ENCODE data around the gene PDE1C.

PDE1C gene

DNA sequence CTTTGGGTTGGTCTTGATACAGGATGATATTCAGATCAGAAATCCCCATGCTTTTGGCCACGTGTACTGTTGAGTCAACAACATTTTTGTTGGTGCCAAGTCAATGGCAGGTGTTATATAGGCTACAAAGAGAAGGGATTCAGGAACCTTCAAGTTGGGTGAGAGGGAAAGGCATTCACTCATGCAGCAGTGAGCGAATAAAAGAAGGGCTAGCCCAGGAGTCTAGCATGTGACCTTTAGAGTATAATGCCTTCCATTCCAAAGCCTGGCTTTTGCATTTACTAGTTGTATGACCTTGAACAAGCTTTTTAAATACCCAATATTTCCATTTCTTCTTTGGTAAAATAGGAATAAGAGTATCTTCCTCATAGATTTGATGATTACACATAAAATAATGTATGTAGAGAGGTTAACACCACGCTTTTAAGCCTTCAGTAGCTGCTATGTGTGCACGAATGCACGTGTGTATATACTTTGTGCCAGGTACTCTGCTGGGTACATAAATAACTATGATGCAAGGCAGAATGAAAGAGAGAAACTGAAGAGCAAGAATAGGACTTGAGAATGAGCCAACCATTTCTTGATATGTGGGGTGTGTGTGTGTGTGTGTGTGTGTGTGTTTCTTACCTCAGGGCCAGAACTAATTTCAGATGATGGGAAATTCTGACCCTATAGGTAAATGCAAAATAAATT, 163.6 kb downstream of the PDE1C start:
- Mint-ChIP-seq H3K9me3 (no peaks in the 10 kb centered on the region), H3K4me1 (ENCODE audit: low read depth) (no peaks in the 10 kb centered on the region), H3K36me3 (ENCODE audit: low read depth) (no peaks in the 10 kb centered on the region), H3K27ac (no peak overlapping the region), H3K27me3 (ENCODE audit: low read depth) (no peaks in the 10 kb centered on the region), H3K4me3 (no peak overlapping the region)

DNA sequence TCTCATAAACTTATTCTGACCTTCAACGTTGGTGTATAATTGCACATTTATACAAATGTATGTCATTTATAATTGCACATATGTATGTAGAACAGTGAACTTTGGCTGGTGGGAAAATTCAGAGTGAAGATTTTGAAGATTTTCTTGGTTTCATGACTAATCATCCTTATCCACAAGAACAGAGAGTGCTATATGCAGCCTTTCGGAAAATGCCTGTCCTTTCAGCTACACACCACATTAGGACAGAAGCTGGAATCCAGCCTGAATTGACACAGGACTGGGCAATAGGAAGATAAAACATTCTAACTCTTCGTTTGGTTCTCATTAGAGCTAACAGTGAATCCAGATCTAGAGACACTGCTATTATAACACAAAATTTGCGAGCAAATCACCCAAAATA, 166.2 kb downstream of the PDE1C start:
- Mint-ChIP-seq H3K36me3 (ENCODE audit: low read depth) (no peaks in the 10 kb centered on the region), H3K27ac (no peak overlapping the region), H3K4me1 (ENCODE audit: low read depth) (no peaks in the 10 kb centered on the region), H3K4me3 (no peak overlapping the region), H3K9me3 (no peaks in the 10 kb centered on the region), H3K27me3 (ENCODE audit: low read depth) (no peaks in the 10 kb centered on the region)

DNA sequence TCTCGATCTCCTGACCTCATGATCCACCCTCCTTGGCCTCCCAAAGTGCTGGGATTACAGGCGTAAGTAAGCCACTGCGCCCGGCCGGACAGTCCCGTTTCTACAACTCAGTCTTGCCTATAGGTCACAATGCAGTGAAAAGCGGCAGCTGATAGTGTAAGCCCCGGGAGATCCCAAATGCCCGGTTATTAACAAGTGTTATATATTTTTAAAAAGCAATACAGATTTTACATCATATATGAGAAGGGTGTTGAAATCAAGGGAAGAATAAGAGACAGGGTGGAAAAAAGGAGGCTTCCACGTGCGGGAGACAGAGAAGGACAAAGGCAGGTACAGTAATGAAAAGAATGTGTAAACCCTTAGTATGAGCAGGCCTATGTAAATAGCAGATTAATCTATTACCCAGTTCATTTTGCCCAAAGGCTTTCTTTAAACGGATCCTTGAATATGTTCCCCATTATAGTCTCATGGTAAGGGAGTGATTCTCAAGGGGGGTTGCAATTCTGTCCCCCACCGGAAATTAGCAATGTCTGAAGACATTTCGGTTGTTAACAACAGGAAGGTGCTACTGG, 170.8 kb downstream of the PDE1C start:
- no peaks in the 10 kb centered on the region for H3K36me3 Mint-ChIP-seq (ENCODE audit: low read depth)
- H3K4me3 Mint-ChIP-seq, result no peak overlapping the region
- no peak overlapping the region for H3K27ac Mint-ChIP-seq
- no peaks in the 10 kb centered on the region for H3K27me3 Mint-ChIP-seq (ENCODE audit: low read depth)
- no peaks in the 10 kb centered on the region for H3K9me3 Mint-ChIP-seq
- no peaks in the 10 kb centered on the region for H3K4me1 Mint-ChIP-seq (ENCODE audit: low read depth)

DNA sequence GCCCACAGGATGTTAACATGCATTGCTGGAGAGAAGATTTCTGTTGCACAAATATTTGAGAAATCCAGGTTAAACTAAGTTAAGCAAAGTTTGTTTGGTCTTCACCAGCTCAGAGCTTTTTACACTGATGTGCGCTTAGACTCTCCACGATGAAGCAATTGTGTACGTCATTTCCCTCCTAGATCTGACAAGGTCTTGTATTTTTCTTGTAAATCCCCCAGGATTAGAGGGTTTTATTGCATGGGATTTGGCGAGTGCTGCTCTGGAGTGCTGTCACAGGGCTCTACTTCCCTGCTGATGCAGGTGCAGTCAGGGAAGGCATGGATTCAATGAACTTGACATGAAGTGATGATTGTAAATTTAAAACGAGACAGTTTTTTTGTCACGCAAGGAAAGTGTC, 173.3 kb downstream of the PDE1C start:
- Mint-ChIP-seq H3K27ac (no peak overlapping the region), H3K36me3 (ENCODE audit: low read depth) (no peaks in the 10 kb centered on the region), H3K27me3 (ENCODE audit: low read depth) (no peaks in the 10 kb centered on the region), H3K4me3 (no peak overlapping the region), H3K9me3 (no peaks in the 10 kb centered on the region), H3K4me1 (ENCODE audit: low read depth) (no peaks in the 10 kb centered on the region)

DNA sequence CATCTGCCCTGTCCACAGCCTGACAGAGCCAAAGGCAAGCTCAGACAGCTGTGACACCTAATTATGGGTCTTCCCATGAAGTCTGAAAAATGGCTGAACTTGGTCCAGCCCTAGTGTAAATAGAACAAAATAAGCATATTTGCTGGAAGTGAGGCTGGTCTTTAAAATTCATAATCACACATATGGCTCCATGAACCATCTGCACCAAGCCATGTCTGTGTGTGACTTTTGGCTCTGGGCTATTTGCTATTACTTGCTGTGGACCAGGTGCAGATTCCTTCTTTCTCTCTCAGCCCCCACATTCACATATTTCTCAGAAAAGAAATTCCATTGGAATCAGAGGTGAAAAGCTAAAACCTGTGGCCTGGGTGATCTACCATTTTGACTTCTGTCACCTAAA, 175.9 kb downstream of the PDE1C start:
- no peaks in the 10 kb centered on the region for H3K27me3 Mint-ChIP-seq (ENCODE audit: low read depth)

DNA sequence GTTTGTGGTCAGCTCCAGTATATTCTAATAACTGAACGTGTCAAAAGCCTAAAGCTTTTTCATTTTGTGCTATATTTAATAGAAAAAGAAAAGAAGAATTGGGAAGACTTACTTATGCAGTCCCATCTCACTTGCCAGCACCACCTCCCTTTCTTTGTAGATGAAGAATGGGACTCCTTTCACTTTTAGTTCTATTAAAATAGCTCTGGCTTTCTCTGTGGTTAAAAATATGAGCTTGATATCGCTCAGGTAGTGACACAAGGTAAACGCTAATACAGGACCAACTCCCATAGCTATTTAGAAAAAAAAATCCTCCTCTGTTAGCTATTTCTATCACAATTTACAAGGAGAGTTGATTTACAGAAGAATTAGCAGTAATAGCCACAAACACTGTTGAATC, 176.8 kb downstream of the PDE1C start:
- Mint-ChIP-seq H3K27me3 (ENCODE audit: low read depth) (no peaks in the 10 kb centered on the region), H3K36me3 (ENCODE audit: low read depth) (no peaks in the 10 kb centered on the region), H3K9me3 (no peaks in the 10 kb centered on the region), H3K4me3 (no peak overlapping the region), H3K27ac (no peak overlapping the region), H3K4me1 (ENCODE audit: low read depth) (no peaks in the 10 kb centered on the region)

More for the DNA sequence above, 175.9 kb downstream of the PDE1C start:
- Mint-ChIP-seq H3K9me3 (no peaks in the 10 kb centered on the region), H3K27ac (no peak overlapping the region), H3K36me3 (ENCODE audit: low read depth) (no peaks in the 10 kb centered on the region), H3K4me3 (no peak overlapping the region), H3K4me1 (ENCODE audit: low read depth) (no peaks in the 10 kb centered on the region)

DNA sequence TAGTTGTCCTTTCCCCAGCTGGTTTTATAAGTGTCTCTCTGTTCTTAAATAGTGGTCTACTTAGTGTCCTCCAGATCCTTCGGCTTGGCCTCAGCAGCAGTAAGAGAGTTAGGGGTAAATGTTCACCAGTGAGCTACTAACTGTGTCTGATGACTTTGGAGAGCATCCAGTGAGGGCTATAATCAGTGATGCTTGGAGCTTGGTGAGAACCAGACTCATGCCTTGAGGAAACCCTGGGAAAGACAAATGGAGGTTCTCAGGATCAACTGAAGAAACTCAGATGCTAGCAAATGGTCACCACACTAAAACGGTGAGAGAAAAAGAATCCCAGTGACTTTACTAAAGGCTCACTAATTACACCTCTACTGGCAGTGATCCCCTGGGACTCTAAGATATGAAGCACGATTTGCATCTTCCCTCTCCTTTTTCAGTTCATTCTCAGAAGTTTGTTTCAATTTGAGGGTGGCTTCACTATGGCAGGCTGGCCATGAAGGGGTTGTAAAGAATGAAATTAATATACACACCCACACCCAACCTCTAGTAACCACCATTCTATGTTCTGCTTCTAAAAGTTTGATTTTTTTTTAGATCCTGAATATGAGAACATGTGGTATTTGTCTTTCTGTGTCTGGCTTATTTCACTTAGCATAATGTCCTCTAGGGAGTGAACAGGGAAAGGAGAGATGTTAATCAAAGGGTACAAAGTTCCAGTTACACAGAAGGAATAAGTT, 177.9 kb downstream of the PDE1C start:
- Mint-ChIP-seq H3K36me3 (ENCODE audit: low read depth) (no peaks in the 10 kb centered on the region), H3K27ac (no peak overlapping the region), H3K4me3 (no peak overlapping the region), H3K9me3 (no peaks in the 10 kb centered on the region), H3K27me3 (ENCODE audit: low read depth) (no peaks in the 10 kb centered on the region), H3K4me1 (ENCODE audit: low read depth) (no peaks in the 10 kb centered on the region)

DNA sequence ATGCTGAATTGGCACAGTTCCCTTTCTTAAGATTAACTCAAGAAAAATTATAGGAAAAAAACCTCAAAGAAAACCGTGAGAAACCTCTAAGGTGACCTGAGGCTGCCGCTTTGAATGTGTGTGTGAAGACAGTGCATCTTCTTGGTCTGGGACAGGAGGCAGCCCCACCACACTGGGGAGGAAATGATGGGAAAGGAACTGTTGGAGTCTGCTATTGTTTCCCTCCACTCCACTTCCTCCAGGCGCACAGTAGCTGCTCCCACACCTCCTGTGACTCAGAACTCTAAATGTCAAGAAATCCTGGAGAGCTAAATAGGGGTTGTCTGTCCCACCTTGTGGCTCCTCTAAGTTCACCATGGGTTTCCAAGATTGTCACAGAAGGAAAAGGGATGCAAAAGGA, 179.4 kb downstream of the PDE1C start:
- Mint-ChIP-seq H3K4me1 (ENCODE audit: low read depth) (no peaks in the 10 kb centered on the region), H3K36me3 (ENCODE audit: low read depth) (no peaks in the 10 kb centered on the region), H3K27me3 (ENCODE audit: low read depth) (no peaks in the 10 kb centered on the region), H3K4me3 (no peak overlapping the region), H3K27ac (no peak overlapping the region), H3K9me3 (peaks cover 10% of the 10 kb centered on the region)

DNA sequence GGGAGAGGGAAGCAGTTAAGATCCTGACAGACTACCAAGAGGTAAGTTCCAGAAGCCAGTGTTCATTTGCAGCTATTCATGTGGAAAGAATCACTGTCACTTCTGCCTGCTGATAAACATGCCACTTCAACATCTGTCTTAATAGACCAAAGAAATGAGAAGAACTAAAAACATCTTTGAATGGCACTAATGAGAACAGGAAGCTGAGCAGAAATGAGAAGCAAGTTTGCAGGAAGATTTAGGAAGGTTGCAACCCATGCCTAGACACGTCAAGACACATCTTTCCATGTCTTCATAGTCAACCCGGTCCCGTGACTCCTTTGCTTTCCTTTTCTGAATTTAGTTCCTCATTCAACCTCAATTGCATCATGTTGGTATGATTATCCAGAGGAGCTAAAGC, 180.0 kb downstream of the PDE1C start:
- Mint-ChIP-seq H3K27me3 (ENCODE audit: low read depth) (no peaks in the 10 kb centered on the region), H3K4me3 (no peak overlapping the region), H3K36me3 (ENCODE audit: low read depth) (no peaks in the 10 kb centered on the region), H3K4me1 (ENCODE audit: low read depth) (no peaks in the 10 kb centered on the region), H3K27ac (no peak overlapping the region), H3K9me3 (peaks cover 14% of the 10 kb centered on the region)

DNA sequence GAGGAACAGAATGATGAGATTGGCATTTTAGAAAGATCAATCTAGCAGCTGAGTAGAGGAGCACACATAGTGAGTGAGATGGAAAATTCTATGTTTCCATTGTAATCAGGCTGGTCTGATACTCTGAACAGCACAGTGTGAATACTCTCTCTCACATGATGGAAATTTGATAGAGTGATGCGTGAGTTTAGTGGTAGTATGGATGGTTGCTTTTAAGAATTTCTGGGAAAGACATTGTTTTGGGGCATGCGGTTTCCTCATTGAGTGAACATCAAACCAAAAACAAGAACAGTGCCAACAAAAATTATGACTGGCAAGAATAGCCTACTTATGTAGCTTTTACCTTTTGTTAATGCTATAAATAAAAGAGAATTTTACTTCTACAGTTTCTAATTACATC, 183.2 kb downstream of the PDE1C start:
- Mint-ChIP-seq H3K4me1 (ENCODE audit: low read depth) (peaks cover 2% of the 10 kb centered on the region), H3K4me3 (no peak overlapping the region), H3K27ac (no peak overlapping the region), H3K27me3 (ENCODE audit: low read depth) (no peaks in the 10 kb centered on the region), H3K36me3 (ENCODE audit: low read depth) (no peaks in the 10 kb centered on the region), H3K9me3 (peaks cover 14% of the 10 kb centered on the region)

DNA sequence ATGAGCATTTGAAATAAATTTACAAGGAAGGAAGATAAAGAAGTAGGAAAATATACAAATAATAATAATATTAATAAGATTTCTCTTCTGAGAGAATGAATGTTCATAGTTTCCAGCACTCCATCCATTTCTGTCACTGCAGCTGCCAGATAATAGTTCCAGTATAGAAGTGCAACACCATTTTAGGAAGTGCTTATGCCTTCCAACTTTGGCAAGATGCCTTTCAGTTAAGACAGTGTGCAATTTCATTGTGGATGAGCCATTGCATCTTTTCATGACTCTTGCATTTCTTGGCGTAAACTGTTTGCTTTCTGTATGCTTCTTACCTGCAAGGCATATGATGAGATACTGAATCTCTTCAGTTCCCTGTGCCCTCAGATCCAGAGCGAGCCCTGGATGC, 185.0 kb downstream of the PDE1C start:
- no peak overlapping the region for H3K4me3 Mint-ChIP-seq
- H3K27me3 Mint-ChIP-seq (ENCODE audit: low read depth), result no peaks in the 10 kb centered on the region
- no peak overlapping the region for H3K27ac Mint-ChIP-seq
- H3K36me3 Mint-ChIP-seq (ENCODE audit: low read depth), result no peaks in the 10 kb centered on the region
- H3K9me3 Mint-ChIP-seq, result peaks cover 19% of the 10 kb centered on the region
- peaks cover 2% of the 10 kb centered on the region for H3K4me1 Mint-ChIP-seq (ENCODE audit: low read depth)

DNA sequence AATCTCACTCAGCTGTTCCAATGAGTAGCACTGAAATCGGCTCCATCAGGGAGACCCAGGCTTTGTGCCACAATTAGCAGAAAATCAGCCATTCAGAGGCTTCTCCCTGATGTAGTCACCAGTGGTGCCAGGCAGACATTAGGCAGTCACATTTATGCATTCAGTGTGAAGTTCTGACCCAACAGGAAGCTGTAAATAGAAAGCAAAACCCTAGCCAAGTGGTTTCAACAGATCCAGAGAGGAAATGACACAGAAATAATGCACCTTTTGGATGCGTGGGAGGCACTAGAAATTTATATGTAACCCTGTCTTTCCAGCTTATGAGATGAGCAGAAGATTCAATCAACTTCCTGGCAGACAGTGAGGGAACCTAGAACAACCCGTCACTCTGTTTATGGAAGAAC, 186.4 kb downstream of the PDE1C start:
- Mint-ChIP-seq H3K27me3 (ENCODE audit: low read depth) (no peaks in the 10 kb centered on the region), H3K36me3 (ENCODE audit: low read depth) (no peaks in the 10 kb centered on the region), H3K9me3 (peaks cover 19% of the 10 kb centered on the region), H3K4me3 (no peak overlapping the region), H3K4me1 (ENCODE audit: low read depth) (peaks cover 2% of the 10 kb centered on the region), H3K27ac (no peak overlapping the region)

DNA sequence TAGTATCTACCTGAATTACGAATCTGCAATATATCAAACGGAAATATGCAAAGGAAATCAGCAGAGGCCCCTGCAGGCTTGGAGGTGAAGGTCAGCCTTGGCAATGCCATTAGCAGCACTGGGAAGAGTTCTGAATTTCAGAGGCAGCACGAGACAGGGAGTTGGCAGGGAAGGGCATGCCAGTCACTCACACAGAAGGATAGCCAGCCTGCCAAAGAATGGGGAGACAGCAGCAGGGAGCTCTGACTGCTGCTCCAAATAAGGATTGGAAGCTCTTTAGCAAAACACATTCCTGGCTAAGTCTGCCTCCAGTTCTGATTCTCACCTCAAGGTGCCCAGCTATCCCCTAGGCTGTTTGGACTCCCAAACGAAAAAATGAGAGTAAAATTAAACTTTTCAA, 188.0 kb downstream of the PDE1C start:
- Mint-ChIP-seq H3K9me3 (peaks cover 19% of the 10 kb centered on the region), H3K27ac (no peak overlapping the region), H3K27me3 (ENCODE audit: low read depth) (no peaks in the 10 kb centered on the region), H3K36me3 (ENCODE audit: low read depth) (no peaks in the 10 kb centered on the region), H3K4me3 (no peak overlapping the region), H3K4me1 (ENCODE audit: low read depth) (peaks cover 2% of the 10 kb centered on the region)

DNA sequence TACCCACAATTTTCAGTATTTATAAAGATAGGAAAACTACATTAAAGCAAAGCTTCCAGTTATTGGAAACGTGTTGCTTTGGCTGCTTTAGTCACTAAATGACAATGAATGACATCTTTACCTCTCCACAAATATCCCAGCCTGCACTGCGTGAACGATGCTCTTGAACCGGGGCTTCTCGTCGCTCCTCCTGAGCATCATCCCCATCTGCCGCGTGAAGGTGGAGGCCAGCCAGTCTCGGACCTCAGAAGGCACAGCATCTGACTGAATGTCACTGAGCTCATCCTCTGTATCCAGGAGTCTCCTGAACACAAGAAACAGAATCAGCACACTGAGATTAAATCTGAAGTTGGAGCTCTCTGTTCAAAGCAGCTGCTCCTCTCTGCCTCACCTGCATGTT, 191.3 kb downstream of the PDE1C start:
- H3K4me1 Mint-ChIP-seq (ENCODE audit: low read depth), result peaks cover 2% of the 10 kb centered on the region
- H3K9me3 Mint-ChIP-seq, result peaks cover 5% of the 10 kb centered on the region
- H3K27ac Mint-ChIP-seq, result no peak overlapping the region
- no peak overlapping the region for H3K4me3 Mint-ChIP-seq
- no peaks in the 10 kb centered on the region for H3K27me3 Mint-ChIP-seq (ENCODE audit: low read depth)
- H3K36me3 Mint-ChIP-seq (ENCODE audit: low read depth), result no peaks in the 10 kb centered on the region

DNA sequence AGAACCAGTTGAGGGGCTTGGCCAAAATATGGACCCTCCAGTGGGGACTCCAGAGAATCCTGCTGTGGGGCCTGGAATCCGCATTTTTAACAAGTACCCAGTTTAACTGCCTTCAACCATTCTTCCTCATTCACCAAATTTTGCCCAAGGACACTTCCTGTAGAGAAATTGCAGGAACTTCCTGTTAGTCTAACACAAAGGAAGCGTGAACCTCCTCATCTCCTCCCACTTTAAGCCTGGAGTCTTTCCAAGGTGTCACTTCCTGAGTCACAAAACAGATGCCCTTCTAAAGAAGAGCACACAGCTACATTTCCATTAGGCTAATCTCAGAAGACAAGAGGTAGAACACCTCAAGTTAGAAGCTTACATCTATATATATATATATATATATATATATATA, 194.8 kb downstream of the PDE1C start:
- Mint-ChIP-seq H3K9me3 (no peaks in the 10 kb centered on the region), H3K36me3 (ENCODE audit: low read depth) (no peaks in the 10 kb centered on the region), H3K4me1 (ENCODE audit: low read depth) (no peaks in the 10 kb centered on the region), H3K4me3 (no peak overlapping the region), H3K27me3 (ENCODE audit: low read depth) (no peaks in the 10 kb centered on the region), H3K27ac (no peak overlapping the region)
